Stimulated activated naive CD8-positive, alpha-beta T cell treated with anti-CD3 and anti-CD28 coated beads, Interleukin-15, amount 100 ng/mL, for 72 hours (primary cell): ENCODE measurements around the gene KRTAP10-1.
A peak's percentile ranks its signal among the peaks of the same experiment; 100 is the strongest.
"Not testable (repeated sequence)": the region's sequence is repeated elsewhere in the genome, so short reads cannot be mapped to it uniquely, and the experiment has no call there.

ENCODE experiments used
- ATAC-seq: fragments of 150-1000 bp; cut with Tn5 transposase; 2 replicates; pipeline ENCODE4 v1.10.0; 2021; ENCODE audit warnings: mild to moderate bottlenecking, moderate library complexity
- DNase-seq, 2 donors: peaks; one replicate each; pipeline ENCODE4 v3.0.0; 2021 to 2022
- H3K27ac Mint-ChIP-seq, 2 donors: one replicate each; pipeline ENCODE4 v1.8.0; 2022; ENCODE audit warnings: mild to moderate bottlenecking in 2 of 2, mixed read lengths in 2 of 2, moderate library complexity in 2 of 2
- H3K27me3 Mint-ChIP-seq: one replicate; pipeline ENCODE4 v1.8.0; 2022; ENCODE audit warnings: mixed read lengths
- H3K4me1 Mint-ChIP-seq: one replicate; pipeline ENCODE4 v1.8.0; 2022; ENCODE audit warnings: mild to moderate bottlenecking, mixed read lengths
- H3K4me3 Mint-ChIP-seq, 2 donors: one replicate each; pipeline ENCODE4 v1.8.0; 2022; ENCODE audit warnings: mild to moderate bottlenecking in 2 of 2, mixed read lengths in 2 of 2, moderate library complexity in 1 of 2
- H3K9me3 Mint-ChIP-seq, 2 donors: one replicate each; pipeline ENCODE4 v1.8.0; 2022; ENCODE audit warnings: mixed read lengths in 2 of 2

The KRTAP10-1 gene

DNA sequence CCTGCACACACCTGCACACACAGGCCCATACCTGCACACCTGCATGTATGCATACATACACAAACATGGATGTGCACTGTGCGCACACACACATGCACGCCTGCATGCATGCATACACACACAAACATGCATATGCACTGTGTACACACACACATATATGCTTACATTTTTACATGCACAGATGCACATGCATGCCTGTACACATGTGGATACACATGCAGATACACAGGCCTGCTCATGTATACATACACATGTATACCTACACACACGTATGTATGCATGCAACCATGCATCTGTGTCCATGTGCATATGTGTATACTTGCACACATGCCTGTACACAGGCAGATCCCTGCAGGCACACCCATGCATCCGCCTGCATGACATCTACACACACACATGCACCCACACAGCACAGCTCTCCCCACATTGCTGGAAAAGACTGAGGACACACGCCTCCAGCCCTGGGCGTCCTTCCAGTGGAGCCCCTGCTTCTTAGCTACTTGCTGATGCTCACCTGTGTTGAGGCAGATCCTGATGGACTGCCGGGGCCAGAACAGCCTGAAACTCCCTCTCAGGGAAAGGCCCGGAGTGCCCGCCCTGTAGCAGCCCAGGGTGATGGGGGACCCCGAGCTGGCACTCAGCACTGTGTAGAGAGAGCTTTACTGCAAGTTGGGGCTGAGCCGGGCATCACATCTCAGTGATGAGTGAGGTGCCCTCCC is 28.6 kb downstream of the KRTAP10-1 start:
- Mint-ChIP-seq H3K27me3 (no peaks in the 10 kb centered on the region), H3K4me3 (peak overlapping the region in 1 of 2 donors; percentile 8), H3K27ac (no peak overlapping the region), H3K9me3 (no peaks in the 10 kb centered on the region), H3K4me1 (peaks cover 18% of the 10 kb centered on the region)
- no peak for DNase-seq
- ATAC-seq, result no peak

- H3K27ac Mint-ChIP-seq, result no peak overlapping the region
- H3K4me3 Mint-ChIP-seq, result peak overlapping the region; percentile 37
- peak; percentile 81 for DNase-seq
These were observed 29.3 kb downstream of the KRTAP10-1 start for GRCh38 chr21:44510508-44511218.

DNA sequence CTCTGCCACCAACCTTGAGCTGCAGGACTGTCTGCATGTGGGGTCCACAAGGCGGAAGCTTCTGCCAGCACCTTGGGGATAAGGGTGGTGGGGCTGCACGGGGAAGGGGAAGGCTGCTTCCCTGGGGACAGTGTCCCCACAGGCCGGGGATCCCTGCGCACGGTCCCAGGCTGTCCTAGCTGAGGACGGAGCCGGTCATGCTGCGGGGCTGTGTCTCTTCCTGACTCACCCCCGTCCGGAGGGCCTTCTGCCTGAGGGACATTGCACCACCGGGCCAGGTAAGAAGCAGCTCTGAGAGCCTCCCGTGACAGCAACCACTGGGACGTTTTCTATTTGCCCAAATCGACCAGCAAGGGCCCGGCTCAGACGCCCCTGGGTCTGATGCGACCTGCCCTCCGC is 29.9 kb downstream of the KRTAP10-1 start:
- no peaks in the 10 kb centered on the region for H3K27me3 Mint-ChIP-seq
- H3K4me3 Mint-ChIP-seq, result peak overlapping the region in 1 of 2 donors; percentile 37
- H3K27ac Mint-ChIP-seq, result peak overlapping the region in 1 of 2 donors; percentile 54
- H3K4me1 Mint-ChIP-seq, result peaks cover 18% of the 10 kb centered on the region
- DNase-seq (no peak), ATAC-seq (peak; percentile 13)
- H3K9me3 Mint-ChIP-seq, result no peaks in the 10 kb centered on the region

More at GRCh38 chr21:44510508-44511218, 29.3 kb downstream of the KRTAP10-1 start:
- Mint-ChIP-seq H3K9me3 (no peaks in the 10 kb centered on the region), H3K27me3 (no peaks in the 10 kb centered on the region), H3K4me1 (peaks cover 18% of the 10 kb centered on the region)
- ATAC-seq, result peak; percentile 87

DNA sequence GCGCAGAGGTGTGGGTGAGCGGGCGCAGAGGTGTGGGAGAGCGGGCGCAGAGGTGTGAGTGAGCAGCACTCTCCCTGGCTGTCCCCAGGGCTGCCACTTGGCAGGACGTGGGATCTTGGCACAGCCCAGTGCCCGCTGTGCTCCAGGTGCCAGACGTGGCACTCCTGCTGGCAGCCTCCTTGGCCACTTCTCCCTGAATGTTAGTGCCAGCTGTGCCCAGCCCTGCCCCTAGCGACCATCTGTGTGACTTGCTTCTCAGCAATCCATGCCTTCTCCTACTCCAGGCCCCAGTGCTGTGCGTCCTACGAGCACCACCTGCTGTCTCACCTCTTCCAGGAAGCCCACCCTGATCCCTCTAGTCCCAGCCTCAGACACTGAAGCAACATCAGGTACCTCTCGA is 30.5 kb downstream of the KRTAP10-1 start:
- ATAC-seq (no peak), DNase-seq (no peak)
- Mint-ChIP-seq H3K9me3 (no peaks in the 10 kb centered on the region), H3K4me3 (no peak overlapping the region), H3K27ac (peak overlapping the region in 1 of 2 donors; percentile 54), H3K27me3 (no peaks in the 10 kb centered on the region), H3K4me1 (peaks cover 18% of the 10 kb centered on the region)

DNA sequence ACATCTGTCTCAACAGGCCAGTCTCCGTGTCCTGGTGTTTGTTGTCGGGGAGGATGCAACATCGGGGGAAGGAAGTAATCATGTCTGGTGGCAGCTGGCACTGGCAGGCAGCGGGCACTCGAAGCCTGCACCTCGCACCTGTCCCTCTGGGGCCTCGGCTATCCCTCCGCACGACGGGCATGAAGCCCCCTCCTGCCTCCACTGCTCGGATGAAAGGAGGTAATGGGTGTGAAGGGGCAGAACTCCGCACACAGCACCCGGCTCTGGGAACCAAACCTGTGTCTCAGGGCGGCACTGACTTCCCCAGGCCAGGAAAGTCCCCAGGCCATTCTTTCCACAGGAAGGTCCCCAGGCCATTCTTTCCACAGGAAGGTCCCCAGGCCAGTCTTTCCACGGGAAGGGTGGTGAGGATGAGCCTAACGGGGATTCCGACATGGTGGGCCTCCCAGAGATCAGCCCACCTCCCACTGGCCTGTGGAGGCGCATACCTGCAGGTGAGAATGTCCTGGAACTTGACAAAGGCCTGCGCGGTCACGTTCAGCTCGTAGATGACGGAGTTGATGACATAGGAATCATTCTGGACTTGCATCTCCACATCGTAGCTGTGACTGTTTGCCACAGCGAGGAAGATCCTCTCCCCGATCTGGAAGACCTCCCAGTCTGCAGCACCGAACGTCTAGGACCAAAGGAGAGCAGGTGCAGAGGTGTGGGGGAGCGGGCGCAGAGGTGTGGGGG is 31.1 kb downstream of the KRTAP10-1 start:
- ATAC-seq (no peak), DNase-seq (no peak)
- no peak overlapping the region for H3K27ac Mint-ChIP-seq
- H3K4me3 Mint-ChIP-seq, result no peak overlapping the region
- peaks cover 24% of the 10 kb centered on the region for H3K4me1 Mint-ChIP-seq
- H3K27me3 Mint-ChIP-seq, result no peaks in the 10 kb centered on the region
- H3K9me3 Mint-ChIP-seq, result no peaks in the 10 kb centered on the region

DNA sequence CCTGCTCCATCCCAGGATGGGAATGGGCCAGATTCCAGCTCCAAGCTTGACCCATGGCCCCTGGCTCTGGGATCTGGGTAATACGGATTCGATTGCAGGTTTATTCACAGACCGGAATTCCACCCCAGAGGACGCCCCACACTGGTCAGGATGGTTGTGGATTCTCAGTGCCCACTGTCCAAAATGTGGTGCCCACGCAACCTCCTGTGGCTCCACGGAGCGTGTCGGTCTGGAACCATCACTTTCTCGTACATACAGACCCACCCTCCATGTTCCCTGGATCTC is 31.6 kb downstream of the KRTAP10-1 start:
- H3K4me1 Mint-ChIP-seq, result peaks cover 26% of the 10 kb centered on the region
- H3K9me3 Mint-ChIP-seq, result no peaks in the 10 kb centered on the region

GRCh38 chr21:44507673-44508425 is 32.1 kb downstream of the KRTAP10-1 start:
- Mint-ChIP-seq H3K9me3 (no peaks in the 10 kb centered on the region), H3K27ac (no peak overlapping the region), H3K4me3 (no peak overlapping the region), H3K27me3 (no peaks in the 10 kb centered on the region), H3K4me1 (peaks cover 26% of the 10 kb centered on the region)
- DNase-seq, result no peak
- ATAC-seq, result no peak

More for the DNA sequence above, 31.6 kb downstream of the KRTAP10-1 start:
- no peaks in the 10 kb centered on the region for H3K27me3 Mint-ChIP-seq
- no peak overlapping the region for H3K27ac Mint-ChIP-seq
- ATAC-seq, result no peak
- DNase-seq, result no peak
- H3K4me3 Mint-ChIP-seq, result no peak overlapping the region

- H3K4me3 Mint-ChIP-seq, result no peak overlapping the region
- ATAC-seq, result no peak
- H3K27me3 Mint-ChIP-seq, result no peaks in the 10 kb centered on the region
These were observed 33.4 kb downstream of the KRTAP10-1 start for GRCh38 chr21:44506279-44507255.

GRCh38 chr21:44505673-44506278 is 34.2 kb downstream of the KRTAP10-1 start:
- no peak for DNase-seq
- no peaks in the 10 kb centered on the region for H3K9me3 Mint-ChIP-seq
- peaks cover 13% of the 10 kb centered on the region for H3K4me1 Mint-ChIP-seq
- peak overlapping the region in 1 of 2 donors; percentile 19 for H3K27ac Mint-ChIP-seq
- ATAC-seq, result no peak
- H3K4me3 Mint-ChIP-seq, result no peak overlapping the region
- H3K27me3 Mint-ChIP-seq, result no peaks in the 10 kb centered on the region

More at GRCh38 chr21:44506279-44507255, 33.4 kb downstream of the KRTAP10-1 start:
- Mint-ChIP-seq H3K27ac (no peak overlapping the region), H3K4me1 (peaks cover 17% of the 10 kb centered on the region), H3K9me3 (no peaks in the 10 kb centered on the region)
- no peak for DNase-seq

DNA sequence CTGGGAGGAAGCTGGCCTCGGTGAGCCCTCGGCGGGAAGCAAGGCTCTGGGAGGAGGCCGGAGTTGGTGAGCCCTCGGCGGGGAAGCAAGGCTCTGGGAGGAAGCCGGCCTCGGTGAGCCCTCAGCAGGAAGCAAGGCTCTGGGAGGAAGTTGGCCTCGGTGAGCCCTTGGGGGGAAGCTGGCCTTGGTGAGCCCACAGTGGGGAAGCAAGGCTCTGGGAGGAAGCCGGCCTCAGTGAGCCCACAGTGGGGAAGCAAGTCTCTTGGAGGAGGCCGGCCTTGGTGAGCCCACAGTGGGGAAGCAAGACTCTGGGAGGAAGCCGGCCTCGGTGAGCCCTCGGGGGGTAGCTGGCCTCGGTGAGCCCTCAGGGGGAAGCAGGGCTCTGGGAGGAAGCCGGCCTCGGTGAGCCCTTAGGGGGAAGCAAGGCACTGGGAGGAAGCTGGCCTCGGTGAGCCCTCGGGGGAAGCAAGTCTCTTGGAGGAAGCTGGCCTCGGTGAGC is 36.0 kb downstream of the KRTAP10-1 start:
- H3K4me3 Mint-ChIP-seq, result no peak overlapping the region
- ATAC-seq (no peak), DNase-seq (no peak)
- H3K4me1 Mint-ChIP-seq, result peaks cover 8% of the 10 kb centered on the region
- no peaks in the 10 kb centered on the region for H3K9me3 Mint-ChIP-seq
- H3K27me3 Mint-ChIP-seq, result no peaks in the 10 kb centered on the region
- H3K27ac Mint-ChIP-seq, result peak overlapping the region; percentile 19 to 83

- not testable (repeated sequence) for H3K4me1 Mint-ChIP-seq, DNase-seq, H3K9me3 Mint-ChIP-seq, H3K4me3 Mint-ChIP-seq, H3K27me3 Mint-ChIP-seq, ATAC-seq
- peak overlapping the region; percentile 19 to 83 for H3K27ac Mint-ChIP-seq
These were observed 36.7 kb downstream of the KRTAP10-1 start for GRCh38 chr21:44503006-44503889.

DNA sequence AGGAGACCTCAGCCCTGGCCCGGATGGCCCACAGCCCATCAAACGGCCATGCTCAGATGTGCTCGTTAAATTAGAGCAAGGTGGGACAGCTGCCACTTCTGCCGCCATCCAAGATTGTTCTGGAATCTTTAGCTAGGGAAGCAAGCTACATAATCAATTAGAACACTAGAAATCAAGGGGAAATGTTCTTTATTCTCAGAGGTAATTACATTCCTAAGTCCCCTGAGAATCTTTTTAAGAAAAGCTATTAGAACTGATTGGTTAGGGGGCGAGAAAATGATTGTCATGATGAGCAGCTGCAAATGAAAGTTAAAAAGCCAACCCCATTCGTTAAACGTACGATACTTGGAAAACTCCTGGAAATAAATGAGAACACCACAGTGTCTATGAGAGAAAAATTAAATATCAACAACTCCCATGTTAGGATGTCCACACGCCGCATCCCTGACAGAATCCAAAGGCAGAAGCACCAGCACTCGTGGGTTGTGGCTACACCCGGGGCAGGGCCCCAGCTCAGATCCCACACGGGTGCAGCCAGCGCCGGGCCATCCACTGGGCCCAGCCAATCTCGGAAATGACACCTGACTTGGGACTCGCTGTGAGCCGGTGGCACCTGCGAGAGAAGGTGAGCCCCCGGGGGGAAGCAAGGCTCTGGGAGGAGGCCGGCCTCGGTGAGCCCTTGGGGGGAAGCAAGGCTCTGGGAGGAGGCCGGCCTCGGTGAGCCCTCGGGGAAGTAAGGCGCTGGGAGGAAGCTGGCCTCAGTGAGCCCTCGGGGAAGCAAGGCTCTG is 37.6 kb downstream of the KRTAP10-1 start:
- no peak for ATAC-seq
- H3K4me1 Mint-ChIP-seq, result peaks cover 8% of the 10 kb centered on the region
- no peak for DNase-seq
- no peak overlapping the region for H3K4me3 Mint-ChIP-seq
- no peak overlapping the region for H3K27ac Mint-ChIP-seq
- H3K27me3 Mint-ChIP-seq, result peaks cover 4% of the 10 kb centered on the region
- H3K9me3 Mint-ChIP-seq, result no peaks in the 10 kb centered on the region

DNA sequence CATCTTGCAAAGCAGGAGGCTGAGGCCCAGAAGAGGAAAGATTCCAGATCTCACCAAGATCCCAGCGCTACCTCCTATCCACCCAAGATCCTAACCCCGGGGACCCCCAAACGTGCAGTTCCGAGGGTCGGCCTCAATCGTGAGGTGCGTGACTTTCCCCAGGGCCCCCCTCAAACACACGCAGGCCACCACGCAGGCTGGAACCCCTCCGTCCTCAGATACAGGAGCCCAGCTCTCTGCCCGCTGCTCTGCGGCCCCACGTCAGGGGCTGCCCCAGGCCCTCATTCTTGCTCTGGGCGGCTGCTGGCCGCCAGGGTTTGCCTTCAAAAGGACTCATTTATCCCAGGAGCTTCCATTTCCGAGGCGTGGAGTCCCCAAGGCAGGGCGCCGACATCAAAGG is 39.9 kb downstream of the KRTAP10-1 start:
- Mint-ChIP-seq H3K4me3 (no peak overlapping the region), H3K27me3 (peaks cover 24% of the 10 kb centered on the region), H3K27ac (no peak overlapping the region), H3K9me3 (no peaks in the 10 kb centered on the region), H3K4me1 (peaks cover 8% of the 10 kb centered on the region)
- ATAC-seq, result no peak
- DNase-seq, result no peak
